ENCODE data around the gene NF2. TPM values are rescaled to one million over a fixed set of nuclear protein-coding genes. Genes with fewer than 3 reads are reported as not detected.

Gene NF2

GRCh38 chr22:29744902-29745301 is 141.5 kb downstream of the NF2 start:
- Histone ChIP-seq H3K4ac (ENCODE audit: low read depth in 1 of 2, low read length in 2 of 2) (no peak overlapping the region), H3K79me1 (replicated peaks; ENCODE audit: low read length, poor library complexity, severe bottlenecking) (no peaks in the 10 kb centered on the region), H3K9ac (ENCODE audit: low read length) (no peak overlapping the region), H3K9me3 (ENCODE audit: control insufficient read depth, low read length) (no peaks in the 10 kb centered on the region), H3K4me2 (ENCODE audit: low read length, poor library complexity, severe bottlenecking) (no peak overlapping the region), H3K18ac (ENCODE audit: low read depth in 1 of 2, low read length in 2 of 2) (no peak overlapping the region), H3K23ac (ENCODE audit: low read length in 2 of 2) (no peak overlapping the region), H4K8ac (ENCODE audit: low read length) (no peak overlapping the region), H3K14ac (ENCODE audit: low read length in 2 of 2) (no peak overlapping the region), H2BK5ac (ENCODE audit: low read depth, low read length, poor library complexity, severe bottlenecking) (no peak overlapping the region), H2BK12ac (ENCODE audit: low read length in 2 of 2) (no peak overlapping the region), H4K91ac (ENCODE audit: low read length) (no peak overlapping the region), H2BK120ac (ENCODE audit: low read depth, low read length) (no peak overlapping the region), H2BK15ac (ENCODE audit: low read depth, poor library complexity, severe bottlenecking) (no peak overlapping the region), H2AFZ (ENCODE audit: low read depth, low read length) (no peak overlapping the region), H3K27ac (ENCODE audit: low read length, poor library complexity, severe bottlenecking) (no peak overlapping the region), H3K4me3 (ENCODE audit: insufficient read depth in 1 of 2, low read depth in 1 of 2, low read length in 2 of 2) (no peak overlapping the region), H3K4me1 (ENCODE audit: control insufficient read depth, insufficient read depth, low read depth, low read length) (peaks cover 3% of the 10 kb centered on the region), H2AK5ac (ENCODE audit: low read length, severe bottlenecking) (no peak overlapping the region), H3K27me3 (ENCODE audit: control insufficient read depth in 1 of 2, insufficient read depth in 1 of 2, low read length in 2 of 2) (no peaks in the 10 kb centered on the region), H3K36me3 (ENCODE audit: control insufficient read depth in 1 of 2, insufficient read depth in 2 of 2, low read depth in 1 of 2, low read length in 2 of 2) (peaks cover 53 to 65% of the 10 kb centered on the region in 2 experiments)
- DNase-seq: peak; percentile 7
- 88% methylated on average over 8 of the region's 8 CpGs for WGBS

- Histone ChIP-seq H3K27me3 (ENCODE audit: control insufficient read depth in 1 of 2, insufficient read depth in 1 of 2, low read length in 2 of 2) (no peaks in the 10 kb centered on the region), H3K23ac (ENCODE audit: low read length in 2 of 2) (peak overlapping the region in 1 of 2 experiments; percentile 70), H3K4me1 (ENCODE audit: control insufficient read depth, insufficient read depth, low read depth, low read length) (peaks cover 3% of the 10 kb centered on the region), H3K27ac (ENCODE audit: low read length, poor library complexity, severe bottlenecking) (no peak overlapping the region), H3K36me3 (ENCODE audit: control insufficient read depth in 1 of 2, insufficient read depth in 2 of 2, low read depth in 1 of 2, low read length in 2 of 2) (peaks cover 41 to 54% of the 10 kb centered on the region in 2 experiments), H3K4ac (ENCODE audit: low read depth in 1 of 2, low read length in 2 of 2) (no peak overlapping the region), H3K18ac (ENCODE audit: low read depth in 1 of 2, low read length in 2 of 2) (no peak overlapping the region), H4K91ac (ENCODE audit: low read length) (no peak overlapping the region), H2BK15ac (ENCODE audit: low read depth, poor library complexity, severe bottlenecking) (no peak overlapping the region), H2AFZ (ENCODE audit: low read depth, low read length) (no peak overlapping the region), H3K9ac (ENCODE audit: low read length) (no peak overlapping the region), H2BK12ac (ENCODE audit: low read length in 2 of 2) (no peak overlapping the region), H2BK5ac (ENCODE audit: low read depth, low read length, poor library complexity, severe bottlenecking) (no peak overlapping the region), H3K79me1 (replicated peaks; ENCODE audit: low read length, poor library complexity, severe bottlenecking) (peaks cover 2% of the 10 kb centered on the region), H4K8ac (ENCODE audit: low read length) (no peak overlapping the region), H3K4me3 (ENCODE audit: insufficient read depth in 1 of 2, low read depth in 1 of 2, low read length in 2 of 2) (no peak overlapping the region), H2AK5ac (ENCODE audit: low read length, severe bottlenecking) (no peak overlapping the region), H2BK120ac (ENCODE audit: low read depth, low read length) (no peak overlapping the region), H3K4me2 (ENCODE audit: low read length, poor library complexity, severe bottlenecking) (no peak overlapping the region), H3K14ac (ENCODE audit: low read length in 2 of 2) (no peak overlapping the region), H3K9me3 (ENCODE audit: control insufficient read depth, low read length) (no peaks in the 10 kb centered on the region)
- DNase-seq: no peak
- 91% methylated on average over 7 of the region's 7 CpGs for WGBS
Observed at GRCh38 chr22:29747832-29748231, 144.4 kb downstream of the NF2 start.

Small RNAs within 50 kb of the gene (small RNA-seq; reads per million reads assigned to genes)
- gene AC004882.2 (ENCODE audit: low read depth): not detected

Data from mesenchymal stem cell (in vitro differentiated cells and primary cell).